Neural cell (in vitro differentiated cells): Measurements from ENCODE around the gene CLVS2. TPM values are rescaled to one million over a fixed set of nuclear protein-coding genes. Genes with fewer than 3 reads are reported as not detected.

ENCODE experiments used
- H2AFZ ChIP-seq: fragments of 200-600, 300-800 bp; sonication (generic), shearing (Covaris generic); 2 replicates; pipeline ENCODE4 v1.6.0; 2014; ENCODE audit warnings: low read depth, mild to moderate bottlenecking, antibody characterized with exemption, low read length, moderate library complexity
- H3F3A ChIP-seq: fragments of 200-600 bp; shearing (Covaris generic); 2 replicates; pipeline ENCODE4 v1.6.1; 2016; ENCODE audit warnings: mild to moderate bottlenecking, moderate library complexity, mixed read lengths, antibody characterized with exemption, low read length; ENCODE audit not compliant: insufficient read depth, poor library complexity, severe bottlenecking
- H3K27ac ChIP-seq: fragments of 200-600, 300-800 bp; sonication (generic), shearing (Covaris generic); 2 replicates; pipeline ENCODE4 v1.5.1; 2014; ENCODE audit warnings: mild to moderate bottlenecking, low read length, moderate library complexity
- H3K27me3 ChIP-seq: fragments of 300-800, 200-600 bp; sonication (generic), shearing (Covaris generic); 2 replicates; pipeline ENCODE4 v1.6.0; 2014; ENCODE audit warnings: mild to moderate bottlenecking, low read depth, low read length, moderate library complexity; ENCODE audit not compliant: insufficient read depth
- H3K36me3 ChIP-seq: fragments of 300-800, 200-600 bp; sonication (generic), shearing (Covaris generic); 2 replicates; pipeline ENCODE4 v1.5.1; 2014; ENCODE audit warnings: mild to moderate bottlenecking, antibody characterized with exemption, low read length, moderate library complexity; ENCODE audit not compliant: insufficient read depth
- H3K4me2 ChIP-seq: fragments of 300-800, 200-600 bp; sonication (generic), shearing (Covaris generic); 2 replicates; pipeline ENCODE4 v1.6.0; 2014; ENCODE audit warnings: mild to moderate bottlenecking, low read length
- H3K4me3 ChIP-seq: fragments of 300-800, 200-600 bp; sonication (generic), shearing (Covaris generic); 2 replicates; pipeline ENCODE4 v1.5.1; 2014; ENCODE audit warnings: mild to moderate bottlenecking, low read length, moderate library complexity
- H3K79me2 ChIP-seq: fragments of 200-600 bp; shearing (Covaris generic); replicated peaks from 2 replicates; pipeline ENCODE4 v1.6.0; 2014; ENCODE audit warnings: mild to moderate bottlenecking, low read length, moderate library complexity; ENCODE audit not compliant: insufficient read depth
- H3K9ac ChIP-seq: fragments of 300-800, 200-600 bp; sonication (generic), shearing (Covaris generic); 2 replicates; pipeline ENCODE4 v1.6.1; 2016; ENCODE audit warnings: mild to moderate bottlenecking, low read length, mixed read lengths
- H3K9me2 ChIP-seq: fragments of 200-600 bp; shearing (Covaris generic); 2 replicates; pipeline ENCODE4 v1.6.1; 2016; ENCODE audit warnings: mild to moderate bottlenecking, low read length, mixed read lengths; ENCODE audit not compliant: insufficient read depth
- H3K9me3 ChIP-seq: fragments of 200-600, 300-800 bp; sonication (generic), shearing (Covaris generic); 2 replicates; pipeline ENCODE4 v1.6.1; 2016; ENCODE audit warnings: mild to moderate bottlenecking, mixed run types, low read length, moderate library complexity, mixed read lengths
- H4K20me1 ChIP-seq: fragments of 200-600 bp; shearing (Covaris generic); 2 replicates; pipeline ENCODE4 v1.6.1; 2016; ENCODE audit warnings: mild to moderate bottlenecking, mixed run types; ENCODE audit not compliant: insufficient read depth
- EP300 ChIP-seq: fragments of 450-650 bp; conservative IDR thresholded peaks from 2 replicates; pipeline ENCODE4 v1.6.1; 2014; ENCODE audit warnings: antibody characterized with exemption, mild to moderate bottlenecking, moderate library complexity; ENCODE audit not compliant: poor library complexity, severe bottlenecking
- EZH2 ChIP-seq: fragments of 200-600, 300-800 bp; shearing (Covaris generic), sonication (generic); IDR thresholded peaks from 2 replicates; pipeline ENCODE4 v1.6.1; 2014; ENCODE audit warnings: antibody characterized with exemption, low read length, borderline replicate concordance, mild to moderate bottlenecking; ENCODE audit not compliant: insufficient read depth, poor library complexity, severe bottlenecking
- MXI1 ChIP-seq: fragments of 450-650 bp; conservative IDR thresholded peaks from 2 replicates; pipeline ENCODE4 v1.6.1; 2014; ENCODE audit warnings: antibody characterized with exemption, mild to moderate bottlenecking; ENCODE audit not compliant: poor library complexity, severe bottlenecking
- POLR2AphosphoS5 ChIP-seq: IDR thresholded peaks from 2 replicates; pipeline ENCODE4 v1.6.1; 2012
- RAD21 ChIP-seq: fragments of 450-650 bp; conservative IDR thresholded peaks from 2 replicates; pipeline ENCODE4 v1.6.1; 2014; ENCODE audit warnings: antibody characterized with exemption, mild to moderate bottlenecking, moderate library complexity
- SMC3 ChIP-seq: fragments of 450-650 bp; conservative IDR thresholded peaks from 2 replicates; pipeline ENCODE4 v1.6.1; 2014; ENCODE audit warnings: antibody characterized with exemption, mild to moderate bottlenecking, moderate library complexity; ENCODE audit not compliant: poor library complexity
- TAF1 ChIP-seq: IDR thresholded peaks from 2 replicates; pipeline ENCODE4 v1.6.1; 2012; ENCODE audit warnings: low read depth
- polyA minus RNA-seq: library from RNA; depleted of rRNA, polyadenylated mRNA; stranded (reverse); fragments of >200 nt; gene quantifications from 2 replicates; pipeline ENCODE4 v1.2.3, GENCODE V29; 2014
- polyA plus RNA-seq: library from polyadenylated mRNA; depleted of rRNA; stranded (reverse); fragments of >200 nt; gene quantifications from 2 replicates; pipeline ENCODE4 v1.2.3, GENCODE V29; 2014
- TF ChIP-seq, protein P1 (sequence below): fragments of 450-650 bp; IDR thresholded peaks from 2 replicates; pipeline ENCODE4 v1.5.1; 2014; ENCODE audit warnings: antibody characterized with exemption, mild to moderate bottlenecking, moderate library complexity; ENCODE audit not compliant: poor library complexity, severe bottlenecking
- TF ChIP-seq, protein P2 (sequence below): IDR thresholded peaks from 2 replicates; pipeline ENCODE4 v1.6.1; 2012; ENCODE audit warnings: borderline replicate concordance

Gene CLVS2, protein sequence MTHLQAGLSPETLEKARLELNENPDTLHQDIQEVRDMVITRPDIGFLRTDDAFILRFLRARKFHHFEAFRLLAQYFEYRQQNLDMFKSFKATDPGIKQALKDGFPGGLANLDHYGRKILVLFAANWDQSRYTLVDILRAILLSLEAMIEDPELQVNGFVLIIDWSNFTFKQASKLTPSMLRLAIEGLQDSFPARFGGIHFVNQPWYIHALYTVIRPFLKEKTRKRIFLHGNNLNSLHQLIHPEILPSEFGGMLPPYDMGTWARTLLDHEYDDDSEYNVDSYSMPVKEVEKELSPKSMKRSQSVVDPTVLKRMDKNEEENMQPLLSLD
- polyA plus RNA-seq: 11.5 and 12.9 TPM in 2 replicates
- 39.4 and 51.2 TPM in 2 replicates for polyA minus RNA-seq

DNA sequence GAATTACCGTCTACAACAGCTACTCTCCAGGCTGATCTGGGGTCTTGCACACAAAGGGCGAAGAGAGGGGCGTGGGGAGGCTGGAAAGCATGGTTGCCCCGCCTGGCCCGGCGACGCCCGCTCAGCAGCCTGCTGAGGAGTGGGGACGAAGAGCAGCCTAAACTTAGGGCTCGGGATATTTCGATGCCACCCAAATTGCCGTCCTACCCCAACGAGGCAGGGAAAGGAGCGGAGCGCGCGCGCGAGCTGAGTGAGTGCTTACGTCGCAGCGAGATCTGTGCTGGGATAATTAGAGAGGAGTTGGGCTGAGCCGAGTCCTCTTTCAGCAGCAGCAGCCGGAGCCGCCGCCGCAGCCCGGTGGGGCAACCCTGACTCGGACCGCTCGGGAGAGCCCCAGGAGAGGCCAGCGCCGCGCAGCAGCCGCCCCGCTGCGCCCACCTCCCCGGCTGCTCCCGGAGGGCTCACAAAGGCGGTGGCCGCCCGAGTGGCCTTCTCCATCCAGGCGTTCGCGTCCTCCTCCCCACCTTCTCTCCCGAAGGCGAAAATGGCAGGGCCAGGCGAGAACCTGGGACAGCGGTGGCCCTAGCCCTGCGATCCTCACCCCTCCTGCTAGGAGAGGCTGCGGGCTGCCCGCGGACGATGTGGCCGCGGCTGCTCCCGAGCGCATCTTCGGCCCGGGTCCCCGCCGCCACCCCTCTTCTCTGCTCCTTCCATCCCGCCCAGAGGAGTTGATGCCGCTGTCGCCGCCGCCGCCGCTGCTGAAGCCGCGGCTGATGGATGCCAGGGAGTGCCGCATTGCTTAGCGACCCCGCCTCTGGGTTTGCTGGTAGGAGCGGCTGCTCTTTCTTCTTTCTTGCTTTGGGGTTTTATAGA, at the start of gene CLVS2:
Gene CLVS2 (plus strand): TSS at position 315 of the 873 bp plus-strand sequence. CDS start 1,543 bp downstream, outside the sequence.
- TF ChIP-seq POLR2AphosphoS5: peak; percentile 87
- peak; percentile 90 for TF ChIP-seq TAF1
- no peak for TF ChIP-seq RAD21
- TF ChIP-seq, protein P1, sequence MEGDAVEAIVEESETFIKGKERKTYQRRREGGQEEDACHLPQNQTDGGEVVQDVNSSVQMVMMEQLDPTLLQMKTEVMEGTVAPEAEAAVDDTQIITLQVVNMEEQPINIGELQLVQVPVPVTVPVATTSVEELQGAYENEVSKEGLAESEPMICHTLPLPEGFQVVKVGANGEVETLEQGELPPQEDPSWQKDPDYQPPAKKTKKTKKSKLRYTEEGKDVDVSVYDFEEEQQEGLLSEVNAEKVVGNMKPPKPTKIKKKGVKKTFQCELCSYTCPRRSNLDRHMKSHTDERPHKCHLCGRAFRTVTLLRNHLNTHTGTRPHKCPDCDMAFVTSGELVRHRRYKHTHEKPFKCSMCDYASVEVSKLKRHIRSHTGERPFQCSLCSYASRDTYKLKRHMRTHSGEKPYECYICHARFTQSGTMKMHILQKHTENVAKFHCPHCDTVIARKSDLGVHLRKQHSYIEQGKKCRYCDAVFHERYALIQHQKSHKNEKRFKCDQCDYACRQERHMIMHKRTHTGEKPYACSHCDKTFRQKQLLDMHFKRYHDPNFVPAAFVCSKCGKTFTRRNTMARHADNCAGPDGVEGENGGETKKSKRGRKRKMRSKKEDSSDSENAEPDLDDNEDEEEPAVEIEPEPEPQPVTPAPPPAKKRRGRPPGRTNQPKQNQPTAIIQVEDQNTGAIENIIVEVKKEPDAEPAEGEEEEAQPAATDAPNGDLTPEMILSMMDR: no peak
- TF ChIP-seq, protein P2, sequence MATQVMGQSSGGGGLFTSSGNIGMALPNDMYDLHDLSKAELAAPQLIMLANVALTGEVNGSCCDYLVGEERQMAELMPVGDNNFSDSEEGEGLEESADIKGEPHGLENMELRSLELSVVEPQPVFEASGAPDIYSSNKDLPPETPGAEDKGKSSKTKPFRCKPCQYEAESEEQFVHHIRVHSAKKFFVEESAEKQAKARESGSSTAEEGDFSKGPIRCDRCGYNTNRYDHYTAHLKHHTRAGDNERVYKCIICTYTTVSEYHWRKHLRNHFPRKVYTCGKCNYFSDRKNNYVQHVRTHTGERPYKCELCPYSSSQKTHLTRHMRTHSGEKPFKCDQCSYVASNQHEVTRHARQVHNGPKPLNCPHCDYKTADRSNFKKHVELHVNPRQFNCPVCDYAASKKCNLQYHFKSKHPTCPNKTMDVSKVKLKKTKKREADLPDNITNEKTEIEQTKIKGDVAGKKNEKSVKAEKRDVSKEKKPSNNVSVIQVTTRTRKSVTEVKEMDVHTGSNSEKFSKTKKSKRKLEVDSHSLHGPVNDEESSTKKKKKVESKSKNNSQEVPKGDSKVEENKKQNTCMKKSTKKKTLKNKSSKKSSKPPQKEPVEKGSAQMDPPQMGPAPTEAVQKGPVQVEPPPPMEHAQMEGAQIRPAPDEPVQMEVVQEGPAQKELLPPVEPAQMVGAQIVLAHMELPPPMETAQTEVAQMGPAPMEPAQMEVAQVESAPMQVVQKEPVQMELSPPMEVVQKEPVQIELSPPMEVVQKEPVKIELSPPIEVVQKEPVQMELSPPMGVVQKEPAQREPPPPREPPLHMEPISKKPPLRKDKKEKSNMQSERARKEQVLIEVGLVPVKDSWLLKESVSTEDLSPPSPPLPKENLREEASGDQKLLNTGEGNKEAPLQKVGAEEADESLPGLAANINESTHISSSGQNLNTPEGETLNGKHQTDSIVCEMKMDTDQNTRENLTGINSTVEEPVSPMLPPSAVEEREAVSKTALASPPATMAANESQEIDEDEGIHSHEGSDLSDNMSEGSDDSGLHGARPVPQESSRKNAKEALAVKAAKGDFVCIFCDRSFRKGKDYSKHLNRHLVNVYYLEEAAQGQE: peak; percentile 78
- TF ChIP-seq EZH2: no peak
- no peak for TF ChIP-seq EP300
- TF ChIP-seq MXI1: peak; percentile 86
- TF ChIP-seq SMC3: peak; percentile 18
- H3K4me2 ChIP-seq: peak within 1 kb of the TSS; percentile 79
- no peaks in the 10 kb centered on the region for H3F3A ChIP-seq
- peak within 1 kb of the TSS; percentile 85 for H3K4me3 ChIP-seq
- no peaks in the 10 kb centered on the region for H3K36me3 ChIP-seq
- no peaks in the 10 kb centered on the region for H4K20me1 ChIP-seq
- no peaks in the 10 kb centered on the region for H3K9me3 ChIP-seq
- H3K9me2 ChIP-seq: no peaks in the 10 kb centered on the region
- H3K79me2 ChIP-seq: peaks cover 37% of the 10 kb centered on the region
- peak within 1 kb of the TSS; percentile 89 for H3K27ac ChIP-seq
- H3K9ac ChIP-seq: peak within 1 kb of the TSS; percentile 95
- no peaks in the 10 kb centered on the region for H3K27me3 ChIP-seq
- peak within 1 kb of the TSS; percentile 91 for H2AFZ ChIP-seq

DNA sequence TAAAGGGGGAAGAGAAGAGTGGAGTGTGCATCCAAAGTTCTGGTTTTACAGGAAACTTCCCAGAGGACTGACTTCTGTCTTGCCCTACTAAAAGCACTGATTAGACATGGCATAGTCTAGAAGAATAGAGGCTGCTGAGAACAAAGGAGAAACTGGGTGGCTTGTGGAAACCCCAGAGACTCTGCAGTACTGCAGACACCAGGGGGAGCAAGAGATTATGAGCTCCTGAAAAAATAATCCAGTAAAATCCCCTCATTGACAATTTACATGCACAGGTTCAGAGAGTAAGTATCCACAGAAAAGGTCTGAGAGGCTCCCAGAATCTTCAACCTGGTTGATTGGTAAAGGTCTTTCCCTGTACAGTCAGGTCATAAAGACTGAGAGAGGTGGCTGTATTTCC, 48.7 kb upstream of the CLVS2 start:
- Histone ChIP-seq H4K20me1 (no peaks in the 10 kb centered on the region), H3K4me2 (no peak overlapping the region), H3K9me3 (no peaks in the 10 kb centered on the region), H3K27me3 (no peaks in the 10 kb centered on the region), H3K9ac (no peak overlapping the region), H3F3A (no peaks in the 10 kb centered on the region), H3K79me2 (no peaks in the 10 kb centered on the region), H3K9me2 (no peaks in the 10 kb centered on the region), H2AFZ (no peak overlapping the region), H3K27ac (no peak overlapping the region), H3K4me3 (no peak overlapping the region), H3K36me3 (no peaks in the 10 kb centered on the region)
- TF ChIP-seq, protein P2: no peak
- TF ChIP-seq, protein P1: peak; percentile 27
